HG03175 (cell line): ENCODE measurements around the gene CYP4Z1.
"Not testable (repeated sequence)": the region's sequence is repeated elsewhere in the genome, so short reads cannot be mapped to it uniquely, and the experiment has no call there.

Experiments
- ATAC-seq: cut with Tn5 transposase; IDR thresholded peaks from one replicate; pipeline ENCODE4 v1.9.1; 2021; ENCODE audit warnings: mild to moderate bottlenecking, moderate library complexity; ENCODE audit not compliant: unreplicated experiment

The CYP4Z1 gene

GRCh38 chr1:47126997-47127396, 60.0 kb downstream of the CYP4Z1 start:
- not testable (repeated sequence) for ATAC-seq

GRCh38 chr1:47128221-47128620, 61.2 kb downstream of the CYP4Z1 start:
- no peak for ATAC-seq

- not testable (repeated sequence) for ATAC-seq
These were observed 61.8 kb downstream of the CYP4Z1 start for GRCh38 chr1:47128854-47129253.

GRCh38 chr1:47129489-47130230, 62.6 kb downstream of the CYP4Z1 start:
- ATAC-seq = not testable (repeated sequence)

GRCh38 chr1:47132665-47133064, 65.6 kb downstream of the CYP4Z1 start:
- ATAC-seq = not testable (repeated sequence)

GRCh38 chr1:47137198-47137597, 70.2 kb downstream of the CYP4Z1 start, which contains the start of gene CYP4A22:
CYP4A22 (plus strand) TSS chr1:47137441; CDS start chr1:47137486, 45 bp downstream.
- ATAC-seq = no peak

- no peak for ATAC-seq
These were observed 71.0 kb downstream of the CYP4Z1 start for GRCh38 chr1:47137925-47138615.

GRCh38 chr1:47140358-47140757, 73.3 kb downstream of the CYP4Z1 start:
- not testable (repeated sequence) for ATAC-seq

- ATAC-seq = not testable (repeated sequence)
These were observed 76.6 kb downstream of the CYP4Z1 start for GRCh38 chr1:47143654-47144053.

GRCh38 chr1:47146495-47146894, 79.5 kb downstream of the CYP4Z1 start:
- ATAC-seq = not testable (repeated sequence)

- ATAC-seq = no peak
These were observed 80.2 kb downstream of the CYP4Z1 start for GRCh38 chr1:47147047-47147785.

GRCh38 chr1:47149162-47149561, 82.1 kb downstream of the CYP4Z1 start:
- not testable (repeated sequence) for ATAC-seq

- not testable (repeated sequence) for ATAC-seq
These were observed 89.4 kb downstream of the CYP4Z1 start for GRCh38 chr1:47156457-47156856.

GRCh38 chr1:47157957-47158356, 90.9 kb downstream of the CYP4Z1 start:
- ATAC-seq = not testable (repeated sequence)

GRCh38 chr1:47160716-47161115, 93.7 kb downstream of the CYP4Z1 start:
- ATAC-seq = no peak

- peak; percentile 52 for ATAC-seq
These were observed 94.4 kb downstream of the CYP4Z1 start for GRCh38 chr1:47161298-47162040.

- ATAC-seq = no peak
These were observed 97.5 kb downstream of the CYP4Z1 start for GRCh38 chr1:47164552-47164951.
